GM12878 (cell line): ENCODE measurements around the gene FSD1L. TPM values are rescaled to one million over a fixed set of nuclear protein-coding genes. Genes with fewer than 3 reads are reported as not detected.

Experiments used
- CREM ChIP-seq: IDR thresholded peaks from 2 replicates; pipeline ENCODE4 v1.6.1; 2014; ENCODE audit warnings: antibody characterized with exemption, low read depth
- ETV6 ChIP-seq, 2 experiments: fragments of 450-650 bp in 1 of 2; IDR thresholded peaks in 1 of 2; conservative IDR thresholded peaks in 1 of 2; 2 replicates each; pipeline ENCODE4 v1.6.1; 2014; ENCODE audit warnings: antibody characterized with exemption in 1 of 2, borderline replicate concordance in 1 of 2, low read depth in 1 of 2, mild to moderate bottlenecking in 1 of 2, moderate library complexity in 1 of 2
- EZH2 ChIP-seq: IDR thresholded peaks from 2 replicates; pipeline ENCODE4 v1.6.1; 2012; ENCODE audit warnings: low read depth, mild to moderate bottlenecking, control low read depth, inconsistent platforms, low read length, borderline replicate concordance; ENCODE audit not compliant: control insufficient read depth
- FOS ChIP-seq: IDR thresholded peaks from 3 replicates; pipeline ENCODE4 v1.6.1; 2011; ENCODE audit warnings: borderline replicate concordance; ENCODE audit not compliant: insufficient read length; ENCODE audit errors: extremely low read depth
- FOXM1 ChIP-seq: IDR thresholded peaks from 2 replicates; pipeline ENCODE4 v1.6.1; 2012; ENCODE audit warnings: low read depth, mild to moderate bottlenecking, inconsistent platforms, low read length, moderate library complexity
- GABPA ChIP-seq: IDR thresholded peaks from 2 replicates; pipeline ENCODE4 v1.6.1; 2014; ENCODE audit warnings: antibody characterized with exemption, low read depth, mild to moderate bottlenecking, inconsistent platforms
- KLF5 ChIP-seq: fragments of 450-650 bp; IDR thresholded peaks from 2 replicates; pipeline ENCODE4 v1.6.1; 2014; ENCODE audit warnings: mild to moderate bottlenecking; ENCODE audit not compliant: partially characterized antibody
- MTA2 ChIP-seq: fragments of 450-650 bp; IDR thresholded peaks from 2 replicates; pipeline ENCODE4 v1.6.1; 2016; ENCODE audit warnings: low read depth, mild to moderate bottlenecking, moderate library complexity
- NFIC ChIP-seq: IDR thresholded peaks from 2 replicates; pipeline ENCODE4 v1.6.1; 2012; ENCODE audit warnings: low read depth, mild to moderate bottlenecking, inconsistent platforms, low read length, moderate library complexity
- NR2C2 ChIP-seq: IDR thresholded peaks from 2 replicates; pipeline ENCODE4 v1.6.1; 2011; ENCODE audit warnings: borderline replicate concordance, low read depth; ENCODE audit not compliant: control insufficient read depth, insufficient read length
- NRF1 ChIP-seq: conservative IDR thresholded peaks from 2 replicates; pipeline ENCODE4 v1.6.1; 2011; ENCODE audit warnings: mild to moderate bottlenecking, low read depth, low read length, improper control_type of control experiment
- PKNOX1 ChIP-seq: fragments of 450-650 bp; IDR thresholded peaks from 2 replicates; pipeline ENCODE4 v1.6.1; 2016; ENCODE audit warnings: mild to moderate bottlenecking
- POLR2A ChIP-seq: IDR thresholded peaks from 2 replicates; pipeline ENCODE4 v1.6.1; 2011; ENCODE audit warnings: low read depth, mild to moderate bottlenecking, low read length
- POU2F2 ChIP-seq: IDR thresholded peaks from 3 replicates; pipeline ENCODE4 v1.6.1; 2011; ENCODE audit warnings: low read depth, mild to moderate bottlenecking, low read length, borderline replicate concordance
- SKIL ChIP-seq: fragments of 450-650 bp; IDR thresholded peaks from 2 replicates; pipeline ENCODE4 v1.6.1; 2017; ENCODE audit warnings: mild to moderate bottlenecking, low read depth, inconsistent platforms; ENCODE audit not compliant: poor library complexity, severe bottlenecking
- SMAD5 ChIP-seq: IDR thresholded peaks from 2 replicates; pipeline ENCODE4 v1.6.1; 2016; ENCODE audit warnings: antibody characterized with exemption, low read depth
- SMARCA5 ChIP-seq: fragments of 450-650 bp; IDR thresholded peaks from 2 replicates; pipeline ENCODE4 v1.6.1; 2017; ENCODE audit warnings: mild to moderate bottlenecking
- USF2 ChIP-seq: IDR thresholded peaks from 2 replicates; pipeline ENCODE4 v1.6.1; 2011; ENCODE audit warnings: low read depth, low read length, improper control_type of control experiment, borderline replicate concordance
- ZNF622 ChIP-seq: fragments of 450-650 bp; IDR thresholded peaks from 2 replicates; pipeline ENCODE4 v1.6.1; 2017; ENCODE audit warnings: mild to moderate bottlenecking, inconsistent platforms
- ZNF687 ChIP-seq: fragments of 450-650 bp; IDR thresholded peaks from 2 replicates; pipeline ENCODE4 v1.6.1; 2017; ENCODE audit warnings: mild to moderate bottlenecking, moderate library complexity
- polyA plus RNA-seq, 11 experiments: library from polyadenylated mRNA; depleted of rRNA in 4 of 11; unstranded in 6 of 11; stranded (reverse) in 5 of 11; fragments of >200 nt; fragmentation: Nextera tagmentation in 4 of 11; fragmentation: Illumina TruSeq in 1 of 11; extraction: Ambion mirVana in 4 of 11; extraction: Trizol in 1 of 11; gene quantifications; 1 replicate in 1 of 11; 2 replicates in 10 of 11; pipeline versions ENCODE4 v1.2.1 to v1.2.3, GENCODE V29; 2011 to 2016; ENCODE audit warnings: inconsistent platforms in 2 of 11, missing spikeins in 2 of 11, low read depth in 1 of 11
- total RNA-seq, 4 experiments: library from RNA; depleted of rRNA in 3 of 4; stranded (reverse); fragments of >200 nt in 3 of 4; fragmentation: Illumina TruSeq in 1 of 4; extraction: Trizol in 1 of 4; gene quantifications; 2 replicates each; pipeline versions ENCODE4 v1.2.1 to v1.2.3, GENCODE V29; 2013 to 2021

The FSD1L gene
- total and polyA plus RNA-seq, 10 of the 15 experiments (the other 5 are each of a cell fraction or from before 2014, with no cell fraction given): 11.9 to 52.4 (median 17.0) TPM

DNA sequence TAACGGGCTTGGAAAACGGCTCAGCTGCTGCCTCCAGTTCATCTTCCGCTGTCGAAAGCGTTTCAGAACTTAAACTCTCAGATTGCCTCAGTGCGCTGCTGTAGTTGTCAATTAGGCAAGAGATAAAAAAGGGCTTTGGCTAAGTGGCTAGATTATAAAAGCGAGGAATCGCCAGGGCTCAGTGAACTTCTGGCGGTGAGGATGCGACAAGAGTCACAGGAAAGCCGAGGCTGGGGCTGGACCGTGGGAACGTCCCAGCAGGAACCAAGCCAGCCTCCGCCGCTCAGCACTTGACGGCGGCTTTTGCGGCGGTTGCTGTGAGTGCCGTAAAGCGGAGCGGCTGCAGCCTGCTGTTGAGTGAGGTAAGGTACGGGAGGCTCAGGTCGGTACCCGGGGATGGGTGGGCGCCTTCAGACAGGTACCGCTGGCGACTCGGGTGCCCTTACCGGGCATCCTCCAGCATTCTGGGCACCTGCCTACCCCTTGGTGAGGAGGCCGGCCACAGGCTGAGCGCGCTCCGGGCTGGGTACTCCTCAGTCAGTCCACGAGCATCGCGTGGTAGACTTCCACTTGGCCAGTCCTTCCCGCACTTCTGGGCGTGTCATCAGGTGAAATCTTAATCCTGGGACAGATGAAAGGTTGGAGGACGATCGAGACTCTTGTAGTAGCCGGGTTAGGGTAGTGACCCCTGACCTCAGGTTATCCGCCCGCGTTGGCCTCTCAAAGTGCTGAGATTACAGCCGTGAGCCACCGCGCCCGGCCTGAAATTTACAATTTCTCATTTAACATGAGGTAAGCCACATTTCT, 110.2 kb downstream of the FSD1L start, which contains the start of gene FKTN (continued):
- TF ChIP-seq SMARCA5: peak; percentile 38
- no peak for TF ChIP-seq CREM
- TF ChIP-seq ETV6 (conservative IDR thresholded peaks at IDR 0.05 in 1 of 2, IDR thresholded peaks at IDR 0.05 in 1 of 2; ENCODE audit: borderline replicate concordance in 1 of 2, low read depth in 1 of 2): no peak
- TF ChIP-seq ZNF687: no peak; the same call in none of the 2 replicates
- peak; percentile 92 for TF ChIP-seq POLR2A
- TF ChIP-seq MTA2: no peak
- no peak for TF ChIP-seq KLF5
- TF ChIP-seq GABPA: no peak
- 0 out of 3 replicates have a peak, but pooled peaks have one; percentile 20 for TF ChIP-seq POU2F2
- no peak; the same call in 1 of the 2 replicates for TF ChIP-seq PKNOX1
- TF ChIP-seq SMAD5: peak; percentile 90; the same call in 1 of the 2 replicates
- no peak for TF ChIP-seq ZNF622
- no peak for TF ChIP-seq FOS
- TF ChIP-seq SKIL: no peak
- TF ChIP-seq EZH2: no peak
- TF ChIP-seq FOXM1: no peak
- 0 out of 2 replicates have a peak, but pooled peaks have one; percentile 47 for TF ChIP-seq NFIC
- TF ChIP-seq NR2C2: no peak
- TF ChIP-seq USF2: no peak
- TF ChIP-seq NRF1: no peak
